COLO829 (cell line): ENCODE data around the gene BCL2L11.

ENCODE experiments used
- DNase-seq: peaks from one replicate; pipeline ENCODE4 v3.0.0; 2012; ENCODE audit warnings: low spot score

The BCL2L11 gene

GRCh38 chr2:111192776-111193368, 72.2 kb downstream of the BCL2L11 start:
- no peak for DNase-seq

- no peak for DNase-seq
Measured at GRCh38 chr2:111194835-111195621, 74.3 kb downstream of the BCL2L11 start.

GRCh38 chr2:111196435-111196834, 75.7 kb downstream of the BCL2L11 start:
- DNase-seq, result no peak

DNA sequence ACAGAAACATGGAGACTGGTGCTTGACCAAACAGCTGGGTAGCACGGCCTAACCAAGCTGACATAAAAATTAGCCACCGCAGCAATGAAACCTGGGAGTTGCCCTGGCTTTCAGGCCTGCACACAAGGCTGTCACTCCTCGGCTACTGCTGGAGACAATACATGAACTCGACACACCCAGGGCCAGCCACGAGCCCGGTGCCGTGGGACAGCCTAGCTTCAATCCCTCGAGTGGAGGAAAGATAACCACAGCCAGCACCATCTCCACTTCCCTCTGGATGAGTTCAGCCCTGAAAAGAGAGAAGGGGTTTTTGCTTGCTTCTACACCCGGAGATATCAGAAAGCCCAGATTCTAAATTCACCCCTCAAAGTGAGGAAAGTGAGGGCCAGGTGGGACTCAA, 78.0 kb downstream of the BCL2L11 start:
- no peak for DNase-seq

GRCh38 chr2:111199840-111200239, 79.1 kb downstream of the BCL2L11 start:
- no peak for DNase-seq

- DNase-seq, result no peak
Measured at GRCh38 chr2:111200333-111200881, 79.7 kb downstream of the BCL2L11 start.

DNA sequence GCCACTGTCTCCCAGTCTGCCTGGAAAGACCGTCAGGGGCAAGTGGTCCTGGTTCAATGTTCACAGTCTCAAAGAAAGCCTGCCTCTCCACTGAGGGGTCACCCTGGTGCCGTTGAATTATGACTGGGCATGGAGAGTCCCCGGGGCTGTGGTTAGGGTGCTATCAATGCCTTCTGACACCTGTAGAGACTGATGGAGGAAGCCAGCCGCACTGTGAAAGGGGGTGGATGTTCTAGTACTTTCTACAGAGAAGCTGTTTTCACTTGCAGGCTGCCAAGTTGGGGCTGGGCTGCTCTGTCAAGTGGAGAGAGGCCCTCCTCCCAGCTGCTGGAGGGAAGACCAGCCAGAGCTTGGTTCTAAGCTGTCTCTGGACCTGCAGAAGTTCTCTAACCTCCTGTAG, 80.5 kb downstream of the BCL2L11 start:
- DNase-seq, result no peak

- DNase-seq, result no peak
Measured at GRCh38 chr2:111202266-111203040, 81.7 kb downstream of the BCL2L11 start.

- no peak for DNase-seq
Measured at GRCh38 chr2:111204706-111205105, 84.0 kb downstream of the BCL2L11 start.

- DNase-seq, result no peak
Measured at GRCh38 chr2:111205774-111206173, 85.1 kb downstream of the BCL2L11 start.

DNA sequence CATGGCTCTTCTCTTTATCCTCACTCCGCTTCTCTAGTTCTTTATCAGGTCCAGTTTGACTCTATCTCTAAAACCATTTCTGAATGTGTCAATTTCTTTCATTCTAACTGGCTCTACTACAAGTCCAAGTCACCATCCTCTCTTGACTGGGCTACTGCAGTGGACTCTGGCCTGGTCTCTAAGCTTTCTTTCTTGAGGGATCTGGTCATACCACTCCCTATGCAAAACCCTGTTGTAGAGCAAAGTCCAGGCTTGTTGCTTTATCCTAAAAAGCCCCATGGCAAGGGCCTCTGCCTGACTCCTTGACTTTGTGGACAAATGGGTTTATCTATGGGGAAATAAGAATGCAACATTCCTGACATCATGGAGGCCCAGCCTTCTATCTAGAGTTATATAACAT, 87.1 kb downstream of the BCL2L11 start:
- DNase-seq, result no peak

DNA sequence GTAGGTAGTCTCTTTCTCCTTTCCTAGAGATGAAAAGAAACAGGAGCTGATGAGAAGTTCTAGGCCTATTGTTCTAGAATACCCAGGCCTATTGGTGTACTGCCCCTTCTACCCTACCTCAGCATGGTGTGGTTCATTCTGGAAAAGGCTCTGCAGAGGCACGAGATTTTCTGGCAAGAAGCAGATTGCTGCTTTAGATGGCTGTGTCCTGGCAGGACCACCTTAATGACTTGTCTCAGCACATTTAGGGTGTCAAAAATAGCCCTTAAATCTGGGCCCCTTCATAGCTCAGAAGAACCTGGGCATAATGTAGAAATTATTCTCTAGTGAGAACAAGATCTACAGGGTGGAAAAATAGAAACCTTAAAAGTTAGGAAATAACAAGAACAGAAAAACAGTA, 87.9 kb downstream of the BCL2L11 start:
- no peak for DNase-seq

- no peak for DNase-seq
Measured at GRCh38 chr2:111209045-111209514, 88.4 kb downstream of the BCL2L11 start.

- no peak for DNase-seq
Measured at GRCh38 chr2:111210036-111210435, 89.3 kb downstream of the BCL2L11 start.

- DNase-seq, result no peak
Measured at GRCh38 chr2:111213877-111214276, 93.2 kb downstream of the BCL2L11 start.

GRCh38 chr2:111216811-111217652, 96.3 kb downstream of the BCL2L11 start:
- DNase-seq, result no peak
